GM19397 (cell line): ENCODE data around the gene MEG3.

Experiments
- ATAC-seq: cut with Tn5 transposase; IDR thresholded peaks from one replicate; pipeline ENCODE4 v1.9.1; 2021; ENCODE audit warnings: mild to moderate bottlenecking, moderate library complexity; ENCODE audit not compliant: unreplicated experiment

The MEG3 gene

GRCh38 chr14:100862277-100862676 lies 36.4 kb downstream of the MEG3 start:
- no peak for ATAC-seq

GRCh38 chr14:100862793-100863192 lies 36.9 kb downstream of the MEG3 start:
- no peak for ATAC-seq

- no peak for ATAC-seq
Observed at GRCh38 chr14:100864206-100864605, 38.3 kb downstream of the MEG3 start.

- no peak for ATAC-seq
Observed at GRCh38 chr14:100864960-100865681, 39.2 kb downstream of the MEG3 start.

- ATAC-seq = no peak
Observed at GRCh38 chr14:100865682-100866591, 40.0 kb downstream of the MEG3 start.

GRCh38 chr14:100866666-100867630 lies 41.0 kb downstream of the MEG3 start:
- ATAC-seq = no peak

GRCh38 chr14:100867631-100868315 lies 41.9 kb downstream of the MEG3 start:
- no peak for ATAC-seq

GRCh38 chr14:100868621-100869370 lies 42.9 kb downstream of the MEG3 start:
- ATAC-seq = no peak

- ATAC-seq = no peak
Observed at GRCh38 chr14:100871234-100872186, 45.6 kb downstream of the MEG3 start.

- no peak for ATAC-seq
Observed at GRCh38 chr14:100872259-100873095, 46.6 kb downstream of the MEG3 start.

GRCh38 chr14:100873096-100873482 lies 47.2 kb downstream of the MEG3 start:
- no peak for ATAC-seq

GRCh38 chr14:100874051-100874410 lies 48.1 kb downstream of the MEG3 start:
- ATAC-seq = no peak

- no peak for ATAC-seq
Observed at GRCh38 chr14:100874411-100875091, 48.6 kb downstream of the MEG3 start.

GRCh38 chr14:100875126-100875525 lies 49.2 kb downstream of the MEG3 start:
- ATAC-seq = no peak

- ATAC-seq = no peak
Observed at GRCh38 chr14:100875861-100876590, 50.1 kb downstream of the MEG3 start.
